ENCODE results near the gene CHD2. TPM values are rescaled to one million over a fixed set of nuclear protein-coding genes. Genes with fewer than 3 reads are reported as not detected.

The CHD2 gene
- total RNA-seq, 6 donors from 2014 or later = 102 to 500 (median 155) TPM

- TF ChIP-seq POLR2AphosphoS5 (IDR thresholded peaks at IDR 0.05) = no peak
- no peak for TF ChIP-seq POLR2A (IDR thresholded peaks at IDR 0.05)
- DNase-seq = no peak
- Histone ChIP-seq H3K4me1 (peaks cover 0 to 13% (median 11%) of the 10 kb centered on the region in 4 donors), H3K27me3 (no peaks in the 10 kb centered on the region), H3K27ac (no peak overlapping the region), H3K36me3 (peaks cover 0 to 11% (median 0%) of the 10 kb centered on the region in 4 donors), H3K4me3 (no peak overlapping the region), H3K9me3 (peaks cover 0 to 8% (median 0%) of the 10 kb centered on the region in 4 donors)
- ATAC-seq (ENCODE audit: low FRiP score in 2 of 2) = no peak
- 47 to 72% methylated on average over 3 of the region's 3 CpGs for WGBS, 2 donors
Measured at GRCh38 chr15:93042211-93042610, 142.1 kb downstream of the CHD2 start.

- Histone ChIP-seq H3K27me3 (no peaks in the 10 kb centered on the region), H3K27ac (no peak overlapping the region), H3K36me3 (peaks cover 0 to 11% (median 0%) of the 10 kb centered on the region in 4 donors), H3K9me3 (peaks cover 0 to 8% (median 0%) of the 10 kb centered on the region in 4 donors), H3K4me1 (peaks cover 0 to 18% (median 12%) of the 10 kb centered on the region in 4 donors), H3K4me3 (no peak overlapping the region)
- 84 to 88% methylated on average over 17 to 18 of the region's 18 CpGs for WGBS, 2 donors
- peak in 1 of 2 donors; percentile 19 for DNase-seq
- TF ChIP-seq POLR2AphosphoS5 (IDR thresholded peaks at IDR 0.05) (no peak), EP300 (IDR thresholded peaks at IDR 0.05) (no peak), CTCF (IDR thresholded peaks at IDR 0.05) (no peak), POLR2A (IDR thresholded peaks at IDR 0.05) (no peak)
- ATAC-seq (ENCODE audit: low FRiP score in 2 of 2) = no peak
Measured at GRCh38 chr15:93042691-93043378, 142.7 kb downstream of the CHD2 start.

- Histone ChIP-seq H3K4me1 (peaks cover 0 to 27% (median 16%) of the 10 kb centered on the region in 4 donors), H3K27ac (no peak overlapping the region), H3K27me3 (no peaks in the 10 kb centered on the region), H3K9me3 (peaks cover 0 to 8% (median 0%) of the 10 kb centered on the region in 4 donors), H3K36me3 (peaks cover 0 to 11% (median 0%) of the 10 kb centered on the region in 4 donors), H3K4me3 (no peak overlapping the region)
- TF ChIP-seq POLR2AphosphoS5 (IDR thresholded peaks at IDR 0.05) (no peak), EP300 (IDR thresholded peaks at IDR 0.05) (no peak), CTCF (IDR thresholded peaks at IDR 0.05) (no peak), POLR2A (IDR thresholded peaks at IDR 0.05) (no peak)
- ATAC-seq (ENCODE audit: low FRiP score in 2 of 2) (no peak), DNase-seq (peak in 1 of 2 donors; percentile 35)
- 49 to 68% methylated on average over 9 to 12 of the region's 12 CpGs for WGBS, 2 donors
Measured at GRCh38 chr15:93043621-93044300, 143.6 kb downstream of the CHD2 start.

- no peak for TF ChIP-seq POLR2AphosphoS5 (IDR thresholded peaks at IDR 0.05)
- TF ChIP-seq EP300 (IDR thresholded peaks at IDR 0.05) = no peak
- TF ChIP-seq POLR2A (IDR thresholded peaks at IDR 0.05) = no peak
- TF ChIP-seq CTCF (IDR thresholded peaks at IDR 0.05) = no peak
- peak in 1 of 2 donors; percentile 82 for DNase-seq
- Histone ChIP-seq H3K4me1 (peaks cover 0 to 35% (median 19%) of the 10 kb centered on the region in 4 donors), H3K9me3 (peaks cover 0 to 8% (median 0%) of the 10 kb centered on the region in 4 donors), H3K4me3 (no peak overlapping the region), H3K36me3 (peaks cover 0 to 11% (median 0%) of the 10 kb centered on the region in 4 donors), H3K27ac (no peak overlapping the region), H3K27me3 (no peaks in the 10 kb centered on the region)
- 87 to 90% methylated on average over 24 to 44 of the region's 46 CpGs for whole genome bisulfite sequencing, 2 donors
- no peak for ATAC-seq (ENCODE audit: low FRiP score in 2 of 2)
Measured at GRCh38 chr15:93044301-93045190, 144.4 kb downstream of the CHD2 start.

Data from upper lobe of left lung (tissue), 6 donors.